COLO829 (cell line): Measurements from ENCODE around the gene ISG20.

Experiments used
- DNase-seq: peaks from one replicate; pipeline ENCODE4 v3.0.0; 2012; ENCODE audit warnings: low spot score

ISG20 gene

GRCh38 chr15:88693191-88693590 is 54.4 kb downstream of the ISG20 start:
- DNase-seq, result no peak

GRCh38 chr15:88695101-88695500 is 56.3 kb downstream of the ISG20 start:
- DNase-seq, result peak; percentile 40

GRCh38 chr15:88695691-88696251 is 57.0 kb downstream of the ISG20 start:
- DNase-seq, result no peak

- DNase-seq, result no peak
Observed at GRCh38 chr15:88696254-88696653, 57.4 kb downstream of the ISG20 start.

GRCh38 chr15:88697276-88697675 is 58.5 kb downstream of the ISG20 start:
- DNase-seq, result no peak

- DNase-seq, result no peak
Observed at GRCh38 chr15:88699861-88700260, 61.0 kb downstream of the ISG20 start.

GRCh38 chr15:88700716-88701115 is 61.9 kb downstream of the ISG20 start:
- DNase-seq, result no peak

GRCh38 chr15:88701561-88702095 is 62.8 kb downstream of the ISG20 start:
- DNase-seq, result no peak

- DNase-seq, result no peak
Observed at GRCh38 chr15:88702983-88703382, 64.2 kb downstream of the ISG20 start.

- no peak for DNase-seq
Observed at GRCh38 chr15:88703533-88703932, 64.7 kb downstream of the ISG20 start.

- DNase-seq, result no peak
Observed at GRCh38 chr15:88704791-88705768, 66.3 kb downstream of the ISG20 start.

GRCh38 chr15:88705769-88706165 is 67.0 kb downstream of the ISG20 start:
- DNase-seq, result no peak
